GM12872 (cell line): Measurements from ENCODE around the gene DERL3.

ENCODE experiments used
- CTCF ChIP-seq: IDR thresholded peaks from 3 replicates; pipeline ENCODE4 v1.5.1; 2011; ENCODE audit warnings: low read depth, mild to moderate bottlenecking, low read length, moderate library complexity; ENCODE audit not compliant: insufficient read depth

The DERL3 gene

DNA sequence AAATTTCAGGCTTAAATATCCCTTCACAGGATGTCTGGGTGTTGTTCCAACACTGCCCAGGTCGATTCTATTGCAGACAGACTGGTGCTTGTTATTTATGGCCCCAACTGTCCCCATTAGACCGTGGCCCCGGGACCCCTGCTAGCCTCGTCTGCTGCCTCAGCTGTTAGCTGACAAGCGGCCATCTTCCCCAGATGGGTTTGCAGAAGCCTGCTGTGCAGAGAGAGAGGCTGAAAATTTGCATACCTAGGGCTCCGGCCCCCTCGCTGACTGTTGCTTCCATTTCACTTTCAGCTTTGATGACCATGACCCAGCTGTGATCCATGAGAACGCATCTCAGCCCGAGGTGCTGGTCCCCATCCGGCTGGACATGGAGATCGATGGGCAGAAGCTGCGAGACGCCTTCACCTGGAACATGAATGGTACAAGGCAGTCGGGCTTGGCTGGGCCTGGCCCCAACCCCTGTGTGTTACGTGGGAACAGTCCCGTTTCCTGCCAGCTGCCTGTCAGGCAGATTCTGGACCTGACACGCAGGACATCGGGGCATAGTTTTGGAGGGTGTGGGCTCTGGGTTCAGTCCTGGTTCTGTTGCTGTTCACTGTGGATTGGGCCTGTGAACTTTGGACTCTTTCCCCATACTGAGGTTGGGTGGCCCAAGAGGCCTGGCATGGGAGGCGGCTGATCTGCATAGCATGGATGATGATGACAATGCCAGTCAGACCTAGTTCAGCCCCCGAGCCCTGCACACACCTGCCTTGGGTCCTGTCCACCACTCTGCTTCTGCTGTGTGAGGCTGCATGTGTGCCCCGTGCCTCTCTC, 35.6 kb downstream of the DERL3 start:
- TF ChIP-seq CTCF: no peak

GRCh38 chr22:23801886-23802377, 36.9 kb downstream of the DERL3 start:
- no peak for TF ChIP-seq CTCF

- TF ChIP-seq CTCF: no peak
Observed at GRCh38 chr22:23801238-23801821, 37.5 kb downstream of the DERL3 start.

DNA sequence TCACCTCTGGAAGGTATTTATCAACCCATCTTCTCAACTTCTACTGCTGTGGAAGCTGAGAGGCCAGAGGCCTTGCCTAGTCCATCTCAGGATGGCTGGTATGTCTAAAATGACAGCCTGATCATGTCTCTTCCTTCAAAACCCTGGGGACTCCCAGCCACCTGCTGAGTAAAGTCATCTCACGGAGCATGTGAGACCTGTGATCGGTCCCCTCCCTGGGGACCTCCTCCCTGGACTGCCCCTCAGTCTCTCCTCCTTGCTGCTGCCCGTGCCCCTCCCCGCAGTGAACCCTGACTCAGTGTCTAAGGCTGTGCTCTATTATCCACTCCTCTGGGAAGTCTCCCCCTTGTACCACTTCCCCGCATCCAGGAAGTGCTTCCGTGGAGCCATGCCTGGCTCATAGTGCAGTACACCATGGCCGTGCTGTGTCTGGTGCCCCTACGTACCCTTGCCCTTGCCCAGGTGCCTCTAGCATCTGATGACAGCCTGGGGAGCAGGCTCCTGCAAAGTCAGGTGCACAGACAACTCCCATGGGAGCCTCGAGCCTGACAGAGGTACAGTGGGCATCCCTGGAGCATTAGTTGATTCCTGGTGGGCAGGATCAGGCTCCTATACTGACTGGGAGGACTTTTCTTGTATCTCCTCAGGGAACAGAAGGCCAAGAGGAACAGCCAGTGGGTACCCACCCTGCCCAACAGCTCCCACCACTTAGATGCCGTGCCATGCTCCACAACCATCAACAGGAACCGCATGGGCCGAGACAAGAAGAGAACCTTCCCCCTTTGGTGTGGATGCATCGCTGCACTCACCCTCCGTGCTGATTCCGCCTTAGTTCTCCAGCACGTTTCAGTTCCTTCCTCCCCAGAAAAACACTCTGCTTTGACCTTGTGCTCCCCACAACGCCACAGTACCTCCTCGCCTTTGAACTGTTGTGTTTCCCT, 38.2 kb downstream of the DERL3 start:
- no peak for TF ChIP-seq CTCF

DNA sequence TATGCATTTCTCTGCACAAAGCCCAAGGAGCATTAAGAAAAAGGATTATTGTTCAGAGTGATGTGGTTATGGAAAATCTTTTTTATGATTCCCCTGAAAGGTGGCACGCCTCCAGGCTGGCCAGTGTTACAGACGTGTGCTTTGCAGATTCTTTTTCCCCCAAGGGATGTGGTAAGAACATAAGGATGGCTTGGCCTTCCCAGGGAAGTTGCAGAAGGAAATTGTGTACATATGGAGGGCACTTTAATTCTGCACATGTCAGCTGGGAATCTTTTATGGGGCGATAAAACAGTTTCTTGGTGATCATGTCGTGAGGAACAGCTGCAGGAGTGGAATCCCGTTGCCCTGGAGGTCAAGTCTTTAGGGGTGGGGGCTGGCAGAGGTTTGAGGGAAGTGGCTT, 42.3 kb downstream of the DERL3 start:
- TF ChIP-seq CTCF: no peak

- 0 out of 3 replicates have a peak, but pooled peaks have one; percentile 19 for TF ChIP-seq CTCF
Observed at GRCh38 chr22:23793326-23793725, 45.5 kb downstream of the DERL3 start.
